GM18867 (cell line): Measurements from ENCODE around the gene ULK3.

Experiments used
- ATAC-seq: cut with Tn5 transposase; IDR thresholded peaks from one replicate; pipeline ENCODE4 v1.9.1; 2021; ENCODE audit warnings: mild to moderate bottlenecking, moderate library complexity; ENCODE audit not compliant: unreplicated experiment

ULK3 gene

GRCh38 chr15:74787251-74788041 is 55.5 kb downstream of the ULK3 start:
- ATAC-seq, result peak; percentile 46

GRCh38 chr15:74786551-74787165 is 56.3 kb downstream of the ULK3 start:
- no peak for ATAC-seq
